ENCODE results near the gene CTDP1. TPM values are rescaled to one million over a fixed set of nuclear protein-coding genes. Genes with fewer than 3 reads are reported as not detected.
A peak's percentile ranks its signal among the peaks of the same experiment; 100 is the strongest.

CTDP1 gene
- 10.8 TPM for total RNA-seq
- long read RNA-seq, full-length matches to known transcripts: 13 of 23 reads
- long read RNA-seq, partial matches to known transcripts: 4 of 23 reads
- long read RNA-seq, other reads (novel, unspliced or antisense): 6 of 23 reads

DNA sequence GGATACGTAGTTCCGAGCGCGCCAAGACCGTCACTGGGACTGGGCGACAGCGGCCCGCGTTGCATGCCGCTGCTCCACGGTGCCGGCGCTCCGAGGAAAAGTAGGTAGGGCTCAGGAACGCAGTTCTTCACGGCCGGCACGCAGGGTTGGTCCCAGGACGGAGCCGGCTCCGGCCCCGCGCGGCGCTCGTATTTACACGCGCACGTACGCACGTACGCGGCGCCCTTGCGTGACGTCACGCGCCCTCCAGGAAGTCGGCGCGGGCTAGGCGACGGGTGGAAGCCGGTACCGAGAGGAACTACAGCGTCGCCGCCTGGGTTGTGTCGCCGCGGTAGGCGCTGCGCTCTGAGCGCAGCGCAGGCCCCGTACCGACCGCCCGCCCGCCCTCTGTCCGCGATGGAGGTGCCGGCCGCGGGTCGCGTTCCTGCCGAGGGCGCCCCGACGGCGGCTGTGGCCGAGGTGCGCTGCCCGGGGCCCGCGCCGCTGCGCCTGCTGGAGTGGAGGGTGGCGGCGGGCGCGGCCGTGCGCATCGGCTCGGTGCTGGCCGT, at the start of gene CTDP1:
CTDP1 (plus strand) TSS at position 252 of the 548 bp plus-strand sequence; CDS start at position 397, 145 bp downstream.
- DNase-seq (ENCODE audit: low spot score): peak; percentile 94
- intact Hi-C loops (cut with DNase I): loop anchor here (5.0 to 10.0 kb wide), 2 partner anchors 353 to 615 kb away; partner anchors contain the start of genes ATP9B and RBFA

DNA sequence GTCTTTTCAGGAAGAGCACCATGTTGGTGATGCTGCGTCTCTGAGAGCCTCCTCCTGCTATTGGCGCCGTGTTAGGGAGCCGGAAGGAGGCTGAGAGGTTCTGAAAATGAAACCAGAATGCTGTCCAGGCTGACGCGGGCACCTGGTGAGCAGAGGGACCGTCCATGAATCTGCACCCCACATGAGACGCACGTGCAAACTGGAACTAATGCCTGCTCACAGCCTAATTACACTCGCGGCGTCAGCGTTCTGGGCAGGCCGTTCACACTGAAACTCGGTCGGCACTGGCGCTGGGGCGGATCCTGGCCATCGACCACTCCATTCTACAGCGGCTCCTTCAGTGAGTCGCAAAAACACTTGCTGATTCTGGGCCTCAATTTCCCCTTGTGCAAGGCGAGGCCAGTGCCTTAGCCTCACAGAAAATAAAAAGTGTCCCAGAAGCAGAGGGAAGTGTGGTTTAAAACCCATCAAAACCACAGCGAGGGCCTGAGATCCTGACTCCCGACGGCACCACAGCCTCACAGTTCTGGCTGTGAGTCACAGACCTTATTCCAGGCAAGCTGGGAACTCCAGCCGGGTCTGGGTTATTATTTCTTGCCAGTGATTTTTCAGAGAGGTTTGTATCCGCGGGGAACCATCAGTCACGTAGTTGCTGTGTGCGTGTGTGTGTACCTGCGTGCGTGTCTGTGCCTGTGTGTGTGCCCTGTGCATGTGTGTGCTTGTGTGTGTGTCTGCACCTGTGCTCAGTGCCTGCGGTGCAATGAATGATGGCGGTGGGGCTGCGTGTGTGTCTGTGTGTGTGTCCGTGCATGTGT, 49.1 kb upstream of the CTDP1 start:
- no peak for DNase-seq (ENCODE audit: low spot score)
- intact Hi-C loops (cut with DNase I): no loop called here

- intact Hi-C loops (cut with DNase I): no loop called here
- no peak for DNase-seq (ENCODE audit: low spot score)
Observed at GRCh38 chr18:79631096-79631507, 48.5 kb upstream of the CTDP1 start.

- intact Hi-C loops (cut with DNase I): no loop called here
- no peak for DNase-seq (ENCODE audit: low spot score)
Observed at GRCh38 chr18:79631761-79632446, 47.7 kb upstream of the CTDP1 start.

GRCh38 chr18:79632765-79633164, 46.8 kb upstream of the CTDP1 start:
- no peak for DNase-seq (ENCODE audit: low spot score)
- intact Hi-C loops (cut with DNase I): no loop called here

DNA sequence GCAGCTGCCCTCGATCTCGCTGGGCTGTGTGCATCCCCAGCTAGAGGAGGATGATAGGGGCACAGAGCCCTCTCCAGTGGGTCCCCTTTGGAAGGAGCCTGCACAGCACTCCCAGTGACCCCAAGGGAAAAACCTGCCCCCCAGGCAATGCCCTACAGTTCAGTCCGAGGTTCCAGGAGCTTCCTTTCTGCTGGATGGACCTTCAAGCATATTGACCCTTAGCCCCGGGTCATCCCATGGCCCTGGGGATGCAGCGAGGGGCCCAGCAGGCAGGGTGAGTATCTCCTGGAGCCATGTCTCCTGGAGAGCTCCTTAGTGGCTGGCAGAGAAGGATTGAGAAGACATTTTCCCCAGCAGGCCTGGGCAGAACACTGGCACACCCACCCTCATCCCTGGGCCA, 45.4 kb upstream of the CTDP1 start:
- intact Hi-C loops (cut with DNase I): no loop called here
- DNase-seq (ENCODE audit: low spot score): no peak

- DNase-seq (ENCODE audit: low spot score): no peak
- intact Hi-C loops (cut with DNase I): no loop called here
Observed at GRCh38 chr18:79634593-79635426, 44.8 kb upstream of the CTDP1 start.

- DNase-seq (ENCODE audit: low spot score): no peak
- intact Hi-C loops (cut with DNase I): no loop called here
Observed at GRCh38 chr18:79635427-79635726, 44.2 kb upstream of the CTDP1 start.

GRCh38 chr18:79637181-79637920, 42.3 kb upstream of the CTDP1 start:
- intact Hi-C loops (cut with DNase I): no loop called here
- no peak for DNase-seq (ENCODE audit: low spot score)

- no peak for DNase-seq (ENCODE audit: low spot score)
- intact Hi-C loops (cut with DNase I): no loop called here
Observed at GRCh38 chr18:79637921-79638909, 41.4 kb upstream of the CTDP1 start.

- intact Hi-C loops (cut with DNase I): no loop called here
- no peak for DNase-seq (ENCODE audit: low spot score)
Observed at GRCh38 chr18:79639072-79639829, 40.4 kb upstream of the CTDP1 start.

DNA sequence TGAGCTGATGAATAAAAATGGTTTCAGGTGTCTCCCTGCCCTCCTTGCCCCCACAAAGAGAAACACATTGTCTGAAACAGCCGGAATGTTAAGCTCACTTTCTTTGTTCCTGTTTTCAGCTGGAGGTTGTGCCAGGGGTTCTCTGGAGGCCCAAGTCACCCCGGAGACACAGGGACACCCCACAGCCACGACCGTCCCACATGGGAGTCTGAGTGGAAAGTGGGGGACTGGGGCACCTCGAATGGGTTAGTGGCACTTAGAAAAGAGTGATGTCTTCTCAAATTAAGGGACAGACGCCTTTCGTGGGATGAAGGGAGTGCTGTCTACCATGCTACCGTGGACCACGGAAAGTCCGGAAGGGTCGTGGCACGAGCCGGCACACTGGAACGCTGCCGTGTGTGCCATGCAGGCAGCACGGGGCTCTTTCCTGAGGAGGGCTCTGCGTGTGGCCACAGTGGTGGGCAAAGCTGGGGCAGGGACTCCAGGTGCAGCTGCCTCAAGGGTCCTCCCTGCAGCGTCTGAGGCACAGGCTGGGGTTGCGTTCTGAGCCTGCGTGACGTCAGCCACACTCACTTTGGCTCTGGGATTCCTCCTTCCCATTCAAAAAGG, 39.4 kb upstream of the CTDP1 start:
- DNase-seq (ENCODE audit: low spot score): no peak
- intact Hi-C loops (cut with DNase I): loop anchor here (5.0 kb wide), 1 partner anchor 113 kb away; no protein-coding TSS in a partner anchor

- DNase-seq (ENCODE audit: low spot score): no peak
- intact Hi-C loops (cut with DNase I): loop anchor here (5.0 kb wide), 1 partner anchor 114 kb away; no protein-coding TSS in a partner anchor
Observed at GRCh38 chr18:79640875-79641274, 38.7 kb upstream of the CTDP1 start.

DNA sequence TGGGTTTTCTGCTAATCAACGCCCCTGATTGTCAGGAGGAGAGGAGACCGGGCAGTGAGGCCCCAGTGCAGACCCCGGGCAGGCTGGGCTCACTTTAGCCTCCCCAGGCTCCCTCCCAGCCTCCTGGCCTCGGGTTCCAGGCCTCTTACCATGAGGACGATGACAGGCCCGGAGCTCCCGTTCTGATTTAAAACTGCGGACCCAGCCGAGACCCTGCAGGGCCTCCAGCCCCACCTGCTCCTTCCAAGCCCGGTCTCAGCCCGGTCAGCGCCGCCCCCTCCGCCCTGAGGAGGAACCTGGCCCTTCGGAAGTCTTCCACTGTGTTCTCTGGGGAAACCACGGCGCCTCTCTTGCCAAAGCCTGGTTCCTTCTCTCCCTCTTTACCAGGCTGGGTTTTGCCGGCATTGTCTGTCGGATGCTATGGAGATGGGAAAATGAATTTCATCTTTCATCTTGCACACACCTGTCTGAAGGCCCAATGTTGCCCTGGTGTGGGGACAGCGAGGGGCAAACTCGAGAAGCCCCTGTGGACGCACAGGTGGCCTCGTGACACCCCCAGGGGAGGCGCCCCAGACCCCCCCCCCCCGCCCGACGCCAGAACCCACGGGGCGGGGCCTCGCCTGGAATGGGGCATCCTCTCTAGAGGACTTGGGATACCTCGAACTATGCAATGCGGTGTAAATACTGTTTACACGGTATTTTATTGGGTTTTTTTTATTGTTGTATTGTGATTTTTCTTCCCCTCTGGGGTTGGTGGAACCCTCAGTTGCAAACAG, 37.7 kb upstream of the CTDP1 start:
- intact Hi-C loops (cut with DNase I): loop anchor here (5.0 kb wide), 1 partner anchor 115 kb away; no protein-coding TSS in a partner anchor
- no peak for DNase-seq (ENCODE audit: low spot score)

- intact Hi-C loops (cut with DNase I): loop anchor here (5.0 kb wide), 1 partner anchor 115 kb away; no protein-coding TSS in a partner anchor
- no peak for DNase-seq (ENCODE audit: low spot score)
Observed at GRCh38 chr18:79642626-79643025, 37.0 kb upstream of the CTDP1 start.
